Fibroblast of the aortic adventitia (primary cell): ENCODE measurements around the gene RELB. TPM values are rescaled to one million over a fixed set of nuclear protein-coding genes. Genes with fewer than 3 reads are reported as not detected.
"Not testable (repeated sequence)": the region's sequence is repeated elsewhere in the genome, so short reads cannot be mapped to it uniquely, and the experiment has no call there.

Experiments
- DNase-seq: peaks from one replicate; pipeline ENCODE4 v3.0.0-alpha.2; 2010; ENCODE audit warnings: low read depth
- H3K4me3 ChIP-seq: 2 replicates; pipeline ENCODE4 v1.5.1; 2011; ENCODE audit warnings: low read depth, mild to moderate bottlenecking, control low read depth, low read length, moderate library complexity
- CTCF ChIP-seq: IDR thresholded peaks from 2 replicates; pipeline ENCODE4 v1.5.1; 2011; ENCODE audit warnings: mild to moderate bottlenecking, low read length, control low read depth, inconsistent platforms; ENCODE audit not compliant: insufficient read depth
- total RNA-seq: library from RNA; depleted of rRNA; stranded (reverse); fragments of >200 nt; gene quantifications from 2 replicates; pipeline ENCODE4 v1.2.3, GENCODE V29; 2012; ENCODE audit warnings: low replicate concordance

Gene RELB
- total RNA-seq, 1 donor: 5.9 TPM

- TF ChIP-seq CTCF: no peak
- DNase-seq: no peak
- no peak overlapping the region for H3K4me3 ChIP-seq
These were observed 7.7 kb upstream of the RELB start for GRCh38 chr19:44993526-44993925.

GRCh38 chr19:44993926-44994537 lies 7.2 kb upstream of the RELB start:
- TF ChIP-seq CTCF: no peak
- DNase-seq: no peak
- no peak overlapping the region for H3K4me3 ChIP-seq

GRCh38 chr19:44998025-44998424 lies 3.2 kb upstream of the RELB start:
- no peak for DNase-seq
- H3K4me3 ChIP-seq: no peak overlapping the region

GRCh38 chr19:44999131-44999925 lies 1.9 kb upstream of the RELB start:
- not testable (repeated sequence) for H3K4me3 ChIP-seq, DNase-seq

More at GRCh38 chr19:44998025-44998424, 3.2 kb upstream of the RELB start:
- no peak for TF ChIP-seq CTCF

GRCh38 chr19:45000665-45001064 lies 599 bp upstream of the RELB start:
- DNase-seq: not testable (repeated sequence)

GRCh38 chr19:45003485-45003884 lies 2.2 kb downstream of the RELB start:
- H3K4me3 ChIP-seq: no peak overlapping the region
- TF ChIP-seq CTCF: no peak
- no peak for DNase-seq

More at GRCh38 chr19:45000665-45001064, 599 bp upstream of the RELB start:
- peak overlapping the region; percentile 62 for H3K4me3 ChIP-seq

- no peak for TF ChIP-seq CTCF
- no peak overlapping the region for H3K4me3 ChIP-seq
These were observed 4.5 kb downstream of the RELB start for GRCh38 chr19:45005787-45006186.

GRCh38 chr19:45008552-45008951 lies 7.3 kb downstream of the RELB start:
- no peak overlapping the region for H3K4me3 ChIP-seq
- TF ChIP-seq CTCF: no peak
- no peak for DNase-seq

More at GRCh38 chr19:45005787-45006186, 4.5 kb downstream of the RELB start:
- no peak for DNase-seq
